Panc1 (cell line): ENCODE results near the gene ITPRIPL1. TPM values are rescaled to one million over a fixed set of nuclear protein-coding genes. Genes with fewer than 3 reads are reported as not detected.

Experiments
- ATAC-seq: fragments of 200-7000 bp; cut with Tn5 transposase; 2 replicates; pipeline ENCODE4 v1.9.1; 2020; ENCODE audit warnings: mild to moderate bottlenecking, moderate library complexity
- BruUV-seq: library from RNA; stranded (reverse); fragments of 400-500 nt; replicated peaks from 2 replicates; lab custom pipeline; 2021; lab: Mats Ljungman, UMichigan
- CTCF ChIA-PET: fragments of 300-600 bp; sonication (Branson Sonifier 250); formaldehyde crosslinking; loops from one replicate; lab custom pipeline; 2022; ENCODE audit warnings: antibody characterized with exemption; lab: Charles Lee
- POLR2A ChIA-PET: fragments of 300-600 bp; sonication (Branson Sonifier 250); formaldehyde crosslinking; loops from one replicate; lab custom pipeline; 2022; ENCODE audit warnings: antibody characterized with exemption; lab: Charles Lee
- DNase-seq: peaks from one replicate; pipeline ENCODE4 v3.0.0-alpha.2; 2010; ENCODE audit warnings: low read depth, low spot score
- H3K27ac ChIP-seq: 2 replicates; pipeline ENCODE4 v1.5.1; 2011; ENCODE audit warnings: mild to moderate bottlenecking, low read length, inconsistent platforms
- H3K27me3 ChIP-seq: fragments of 200-500 bp; sonication (Bioruptor generic); 2 replicates; pipeline ENCODE4 v1.6.0; 2014; ENCODE audit warnings: low read length, inconsistent platforms; ENCODE audit not compliant: control insufficient read depth, insufficient read depth
- H3K36me3 ChIP-seq: fragments of 200-500 bp; sonication (Bioruptor generic); 2 replicates; pipeline ENCODE4 v1.5.1; 2014; ENCODE audit warnings: inconsistent platforms, mild to moderate bottlenecking, low read length, moderate library complexity; ENCODE audit not compliant: control insufficient read depth, insufficient read depth
- H3K4me1 ChIP-seq: 2 replicates; pipeline ENCODE4 v1.5.1; 2011; ENCODE audit warnings: inconsistent platforms, mild to moderate bottlenecking, low read length, moderate library complexity; ENCODE audit not compliant: control insufficient read depth, insufficient read depth
- H3K4me3 ChIP-seq, 2 experiments: 2 replicates each; pipeline ENCODE4 v1.5.1; 2011 to 2012; ENCODE audit warnings: low read depth in 2 of 2, low read length in 2 of 2, mild to moderate bottlenecking in 2 of 2, inconsistent platforms in 1 of 2, moderate library complexity in 1 of 2
- H3K9me3 ChIP-seq: fragments of 200-500 bp; sonication (Bioruptor generic); 2 replicates; pipeline ENCODE4 v1.5.1; 2014; ENCODE audit warnings: low read depth, mild to moderate bottlenecking, inconsistent platforms, low read length, moderate library complexity; ENCODE audit not compliant: control insufficient read depth, insufficient read depth
- POLR2AphosphoS5 ChIP-seq: IDR thresholded peaks from 2 replicates; pipeline ENCODE4 v1.6.1; 2012; ENCODE audit warnings: mild to moderate bottlenecking, low read depth, low read length, moderate library complexity
- SIN3A ChIP-seq: IDR thresholded peaks from 2 replicates; pipeline ENCODE4 v1.6.1; 2012; ENCODE audit warnings: low read depth, mild to moderate bottlenecking, low read length, moderate library complexity, borderline replicate concordance; ENCODE audit not compliant: insufficient read depth
- TCF7L2 ChIP-seq: IDR thresholded peaks from 2 replicates; pipeline ENCODE4 v1.6.1; 2011; ENCODE audit warnings: mild to moderate bottlenecking, low read depth, low read length, inconsistent platforms
- in situ Hi-C: cut with HindIII; loops from 2 replicates; pipeline ENCODE4 v1.10.0; 2016; ENCODE audit warnings: low sequenced_read_pairs, low pct_unique_long_range_greater_than_20kb
- intact Hi-C: fragments of 100-400 bp; cut with micrococcal nuclease; formaldehyde crosslinking; loops from one replicate; pipeline ENCODE4 v1.10.0; 2022; ENCODE audit not compliant: unreplicated experiment
- total RNA-seq: library from RNA; stranded (reverse); gene quantifications from one replicate; pipeline ENCODE4 v1.2.1, GENCODE V29; 2021; ENCODE audit not compliant: unreplicated experiment
- TF ChIP-seq, protein P1 (sequence below), 2 experiments: IDR thresholded peaks; 2 replicates each; pipeline ENCODE4 v1.6.1; 2011 to 2012; ENCODE audit warnings: low read depth in 2 of 2, control low read depth in 1 of 2, low read length in 1 of 2, mild to moderate bottlenecking in 1 of 2, moderate library complexity in 1 of 2; ENCODE audit not compliant: insufficient read depth in 1 of 2
- TF ChIP-seq, protein P2 (sequence below): fragments of 450-650 bp; IDR thresholded peaks from 2 replicates; pipeline ENCODE4 v1.5.1; 2017; ENCODE audit warnings: mild to moderate bottlenecking

The ITPRIPL1 gene
- total RNA-seq, 1 experiment from 2014 or later: 12.2 TPM

DNA sequence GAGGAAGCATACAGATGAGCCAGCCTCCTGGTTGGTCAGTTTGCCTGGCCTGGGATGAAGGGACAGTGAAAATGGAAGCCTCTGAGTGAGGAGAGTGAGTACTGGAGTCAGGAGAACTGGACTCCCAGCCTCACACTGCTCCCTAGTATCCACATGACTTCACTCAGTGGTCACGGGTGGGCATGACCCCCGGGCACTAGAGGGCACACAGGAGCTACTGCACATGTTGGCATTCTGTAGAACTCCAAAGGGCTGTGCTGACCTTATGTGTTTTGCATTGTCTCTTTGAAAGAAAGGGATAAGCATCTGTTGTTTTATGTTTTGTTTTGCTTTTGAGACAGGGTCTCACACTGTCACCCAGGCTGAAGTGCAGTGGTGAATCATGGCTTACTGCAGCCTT, 34.2 kb downstream of the ITPRIPL1 start:
- peaks cover 12% of the 10 kb centered on the region for H3K36me3 ChIP-seq
- in situ Hi-C loops: no loop called here

DNA sequence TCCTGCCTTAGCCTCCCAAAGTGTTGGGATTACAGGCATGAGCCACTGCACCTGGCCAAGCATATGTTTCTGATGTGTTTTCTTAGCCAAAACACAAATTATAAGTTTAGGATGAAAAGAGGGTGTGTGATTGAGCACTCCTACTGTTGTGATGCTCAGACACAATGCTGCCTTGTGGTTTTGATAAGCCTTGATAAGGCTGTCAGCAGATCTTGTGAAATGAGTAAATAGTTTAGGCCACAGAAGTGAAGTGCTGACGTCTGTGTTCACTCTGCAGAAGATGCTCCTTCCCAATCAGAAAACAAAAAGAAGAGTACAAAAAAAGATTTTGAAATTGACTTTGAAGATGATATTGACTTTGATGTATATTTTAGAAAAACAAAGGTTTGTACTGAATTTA, 34.7 kb downstream of the ITPRIPL1 start:
- POLR2A ChIA-PET: no interaction called here
- H3K9me3 ChIP-seq: no peaks in the 10 kb centered on the region
- ATAC-seq (no peak), DNase-seq (no peak)
- BruUV-seq: no TSS peak
- intact Hi-C loops: loop anchor here (10.0 kb wide), 1 partner anchor 145 kb away; the partner anchor contains the start of gene NEURL3
- no peak overlapping the region for H3K27ac ChIP-seq
- in situ Hi-C loops: no loop called here
- peaks cover 16% of the 10 kb centered on the region for H3K36me3 ChIP-seq
- no peaks in the 10 kb centered on the region for H3K4me1 ChIP-seq
- no peak overlapping the region for H3K4me3 ChIP-seq
- no peak for TF ChIP-seq POLR2AphosphoS5
- no peak for TF ChIP-seq SIN3A
- TF ChIP-seq, protein P1, sequence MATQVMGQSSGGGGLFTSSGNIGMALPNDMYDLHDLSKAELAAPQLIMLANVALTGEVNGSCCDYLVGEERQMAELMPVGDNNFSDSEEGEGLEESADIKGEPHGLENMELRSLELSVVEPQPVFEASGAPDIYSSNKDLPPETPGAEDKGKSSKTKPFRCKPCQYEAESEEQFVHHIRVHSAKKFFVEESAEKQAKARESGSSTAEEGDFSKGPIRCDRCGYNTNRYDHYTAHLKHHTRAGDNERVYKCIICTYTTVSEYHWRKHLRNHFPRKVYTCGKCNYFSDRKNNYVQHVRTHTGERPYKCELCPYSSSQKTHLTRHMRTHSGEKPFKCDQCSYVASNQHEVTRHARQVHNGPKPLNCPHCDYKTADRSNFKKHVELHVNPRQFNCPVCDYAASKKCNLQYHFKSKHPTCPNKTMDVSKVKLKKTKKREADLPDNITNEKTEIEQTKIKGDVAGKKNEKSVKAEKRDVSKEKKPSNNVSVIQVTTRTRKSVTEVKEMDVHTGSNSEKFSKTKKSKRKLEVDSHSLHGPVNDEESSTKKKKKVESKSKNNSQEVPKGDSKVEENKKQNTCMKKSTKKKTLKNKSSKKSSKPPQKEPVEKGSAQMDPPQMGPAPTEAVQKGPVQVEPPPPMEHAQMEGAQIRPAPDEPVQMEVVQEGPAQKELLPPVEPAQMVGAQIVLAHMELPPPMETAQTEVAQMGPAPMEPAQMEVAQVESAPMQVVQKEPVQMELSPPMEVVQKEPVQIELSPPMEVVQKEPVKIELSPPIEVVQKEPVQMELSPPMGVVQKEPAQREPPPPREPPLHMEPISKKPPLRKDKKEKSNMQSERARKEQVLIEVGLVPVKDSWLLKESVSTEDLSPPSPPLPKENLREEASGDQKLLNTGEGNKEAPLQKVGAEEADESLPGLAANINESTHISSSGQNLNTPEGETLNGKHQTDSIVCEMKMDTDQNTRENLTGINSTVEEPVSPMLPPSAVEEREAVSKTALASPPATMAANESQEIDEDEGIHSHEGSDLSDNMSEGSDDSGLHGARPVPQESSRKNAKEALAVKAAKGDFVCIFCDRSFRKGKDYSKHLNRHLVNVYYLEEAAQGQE (IDR thresholded peaks at IDR 0.05; ENCODE audit: insufficient read depth in 1 of 2, low read depth in 2 of 2, low read length in 1 of 2): no peak
- TF ChIP-seq TCF7L2: no peak
- TF ChIP-seq, protein P2, sequence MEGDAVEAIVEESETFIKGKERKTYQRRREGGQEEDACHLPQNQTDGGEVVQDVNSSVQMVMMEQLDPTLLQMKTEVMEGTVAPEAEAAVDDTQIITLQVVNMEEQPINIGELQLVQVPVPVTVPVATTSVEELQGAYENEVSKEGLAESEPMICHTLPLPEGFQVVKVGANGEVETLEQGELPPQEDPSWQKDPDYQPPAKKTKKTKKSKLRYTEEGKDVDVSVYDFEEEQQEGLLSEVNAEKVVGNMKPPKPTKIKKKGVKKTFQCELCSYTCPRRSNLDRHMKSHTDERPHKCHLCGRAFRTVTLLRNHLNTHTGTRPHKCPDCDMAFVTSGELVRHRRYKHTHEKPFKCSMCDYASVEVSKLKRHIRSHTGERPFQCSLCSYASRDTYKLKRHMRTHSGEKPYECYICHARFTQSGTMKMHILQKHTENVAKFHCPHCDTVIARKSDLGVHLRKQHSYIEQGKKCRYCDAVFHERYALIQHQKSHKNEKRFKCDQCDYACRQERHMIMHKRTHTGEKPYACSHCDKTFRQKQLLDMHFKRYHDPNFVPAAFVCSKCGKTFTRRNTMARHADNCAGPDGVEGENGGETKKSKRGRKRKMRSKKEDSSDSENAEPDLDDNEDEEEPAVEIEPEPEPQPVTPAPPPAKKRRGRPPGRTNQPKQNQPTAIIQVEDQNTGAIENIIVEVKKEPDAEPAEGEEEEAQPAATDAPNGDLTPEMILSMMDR: no peak
- CTCF ChIA-PET: no interaction called here
- H3K27me3 ChIP-seq: no peaks in the 10 kb centered on the region

More for the DNA sequence above, 34.2 kb downstream of the ITPRIPL1 start:
- TF ChIP-seq, protein P2: peak; percentile 70
- TF ChIP-seq TCF7L2: no peak
- Histone ChIP-seq H3K4me3 (no peak overlapping the region), H3K4me1 (no peaks in the 10 kb centered on the region), H3K27me3 (no peaks in the 10 kb centered on the region), H3K9me3 (no peaks in the 10 kb centered on the region), H3K27ac (no peak overlapping the region)
- ChIA-PET CTCF (no interaction called here), POLR2A (no interaction called here)
- BruUV-seq: no TSS peak
- intact Hi-C loops: no loop called here
- no peak for DNase-seq
- peak; percentile 60; the same call in 1 of the 2 replicates for ATAC-seq
